Loucy (cell line): ENCODE measurements around the gene IRF9.

Source experiments
- CTCF ChIP-seq: fragments of 200-600 bp; sonication (generic); conservative IDR thresholded peaks from 2 replicates; pipeline ENCODE4 v1.5.1; 2014; ENCODE audit warnings: mild to moderate bottlenecking, antibody characterized with exemption, low read length
- EZH2phosphoT487 ChIP-seq: fragments of 200-600 bp; IDR thresholded peaks from 2 replicates; pipeline ENCODE4 v1.6.1; 2018; ENCODE audit warnings: antibody characterized with exemption, mild to moderate bottlenecking, moderate library complexity, borderline replicate concordance

- no peak for TF ChIP-seq CTCF
- no peak for TF ChIP-seq EZH2phosphoT487
These were observed 36.0 kb downstream of the IRF9 start for GRCh38 chr14:24197056-24197450.
